K562 (cell line): Measurements from ENCODE around the gene UNC5B. TPM values are rescaled to one million over a fixed set of nuclear protein-coding genes. Genes with fewer than 3 reads are reported as not detected.

Experiments used
- ADNP ChIP-seq: fragments of 200-800 bp; sonication (Bioruptor generic); IDR thresholded peaks from 2 replicates; pipeline ENCODE4 v1.6.1; 2016; ENCODE audit warnings: missing genetic modification characterization, missing compliant biosample characterization
- BHLHE40 ChIP-seq: IDR thresholded peaks from 2 replicates; pipeline ENCODE4 v1.6.1; 2011; ENCODE audit warnings: low read length, improper control_type of control experiment
- CBX2 ChIP-seq: fragments of 200-600 bp; sonication (generic); IDR thresholded peaks from one replicate; pipeline ENCODE4 v1.6.1; 2012; ENCODE audit warnings: mild to moderate bottlenecking, low read length, inconsistent platforms; ENCODE audit not compliant: insufficient read depth, poor library complexity, severe bottlenecking
- CCAR2 ChIP-seq: fragments of 200-400 bp; formaldehyde crosslinking; IDR thresholded peaks from 2 replicates; pipeline ENCODE4 v1.6.1; 2017; ENCODE audit warnings: mild to moderate bottlenecking, low read depth, low read length
- FOS ChIP-seq: IDR thresholded peaks from 3 replicates; pipeline ENCODE4 v1.6.1; 2011; ENCODE audit not compliant: insufficient read length; ENCODE audit errors: extremely low read depth
- MAZ ChIP-seq, 2 experiments: fragments of 450-650 bp in 1 of 2; sonication (generic) in 1 of 2; formaldehyde crosslinking; IDR thresholded peaks in 1 of 2; conservative IDR thresholded peaks in 1 of 2; 2 replicates each; pipeline versions ENCODE4 v1.4.0 to v1.5.0; 2020; ENCODE audit warnings: mild to moderate bottlenecking in 1 of 2, missing genetic modification reagents in 1 of 2
- PTRF ChIP-seq: fragments of 450-650 bp; IDR thresholded peaks from 2 replicates; pipeline ENCODE4 v1.6.1; 2016; ENCODE audit warnings: mild to moderate bottlenecking, missing genetic modification characterization, missing compliant biosample characterization
- RAD51 ChIP-seq: fragments of 450-650 bp; IDR thresholded peaks from 2 replicates; pipeline ENCODE4 v1.7.1; 2016; ENCODE audit warnings: low read depth, mild to moderate bottlenecking, borderline replicate concordance
- RFX5 ChIP-seq: IDR thresholded peaks from 2 replicates; pipeline ENCODE4 v1.6.1; 2011; ENCODE audit warnings: low read depth, mild to moderate bottlenecking, improper control_type of control experiment, low read length
- SMC3 ChIP-seq: conservative IDR thresholded peaks from 2 replicates; pipeline ENCODE4 v1.6.1; 2011; ENCODE audit warnings: low read depth, low read length, improper control_type of control experiment; ENCODE audit not compliant: insufficient read depth
- TFE3 ChIP-seq: fragments of 450-650 bp; formaldehyde crosslinking; IDR thresholded peaks from 2 replicates; pipeline ENCODE4 v1.4.0; 2020; ENCODE audit warnings: mild to moderate bottlenecking, mixed read lengths
- ZNF311 ChIP-seq: fragments of 250-450 bp; sonication (Bioruptor Pico); IDR thresholded peaks from 2 replicates; pipeline ENCODE4 v1.4.0; 2020; ENCODE audit warnings: mild to moderate bottlenecking, moderate library complexity
- ZNF766 ChIP-seq: fragments of 200-800 bp; sonication (Bioruptor generic); conservative IDR thresholded peaks from 2 replicates; pipeline ENCODE4 v1.6.1; 2016; ENCODE audit warnings: missing genetic modification characterization, missing compliant biosample characterization
- ZNF778 ChIP-seq: fragments of 450-650 bp; formaldehyde crosslinking; IDR thresholded peaks from 2 replicates; pipeline ENCODE4 v1.4.0; 2020; ENCODE audit warnings: mild to moderate bottlenecking, moderate library complexity
- polyA plus RNA-seq, 8 experiments: library from polyadenylated mRNA; depleted of rRNA in 4 of 8; stranded (reverse) in 5 of 8; unstranded in 3 of 8; fragments of >200 nt; fragmentation: Nextera tagmentation in 2 of 8; fragmentation: Illumina TruSeq in 1 of 8; extraction: Ambion mirVana in 2 of 8; extraction: Trizol in 1 of 8; gene quantifications; 2 replicates each; pipeline versions ENCODE4 v1.2.1 to v1.2.3, GENCODE V29; 2011 to 2014; ENCODE audit warnings: inconsistent platforms in 1 of 8, missing spikeins in 1 of 8
- total RNA-seq, 7 experiments: library from RNA; depleted of rRNA in 6 of 7; stranded (reverse); fragments of >200 nt in 6 of 7; fragmentation: Illumina TruSeq in 2 of 7; extraction: Trizol in 2 of 7; gene quantifications; 2 replicates each; pipeline versions ENCODE4 v1.2.1 to v1.2.3, GENCODE V29; 2011 to 2021; ENCODE audit warnings: low replicate concordance in 1 of 7
- TF ChIP-seq, protein P1 (sequence below): fragments of 450-650 bp; formaldehyde crosslinking; IDR thresholded peaks from 2 replicates; pipeline ENCODE4 v1.4.0; 2020; ENCODE audit warnings: mild to moderate bottlenecking, moderate library complexity
- TF ChIP-seq, protein P2 (sequence below): fragments of 450-650 bp; formaldehyde crosslinking; IDR thresholded peaks from 2 replicates; pipeline ENCODE4 v1.4.0; 2022; ENCODE audit warnings: mild to moderate bottlenecking, moderate library complexity
- TF ChIP-seq, protein P3 (sequence below): fragments of 250-450 bp; sonication (Bioruptor Pico); IDR thresholded peaks from 2 replicates; pipeline ENCODE4 v1.4.0; 2020; ENCODE audit warnings: mild to moderate bottlenecking, moderate library complexity, borderline replicate concordance
- TF ChIP-seq, protein P4 (sequence below), 2 experiments: IDR thresholded peaks; 2 replicates each; pipeline ENCODE4 v1.6.1; 2012; ENCODE audit warnings: improper control_type of control experiment in 2 of 2, low read depth in 2 of 2, low read length in 2 of 2, borderline replicate concordance in 1 of 2

The UNC5B gene
- total and polyA plus RNA-seq, 9 of the 15 experiments (the other 6 are each of a cell fraction or from before 2014, with no cell fraction given), result 0.10 to 8.4 (median 2.1) TPM

DNA sequence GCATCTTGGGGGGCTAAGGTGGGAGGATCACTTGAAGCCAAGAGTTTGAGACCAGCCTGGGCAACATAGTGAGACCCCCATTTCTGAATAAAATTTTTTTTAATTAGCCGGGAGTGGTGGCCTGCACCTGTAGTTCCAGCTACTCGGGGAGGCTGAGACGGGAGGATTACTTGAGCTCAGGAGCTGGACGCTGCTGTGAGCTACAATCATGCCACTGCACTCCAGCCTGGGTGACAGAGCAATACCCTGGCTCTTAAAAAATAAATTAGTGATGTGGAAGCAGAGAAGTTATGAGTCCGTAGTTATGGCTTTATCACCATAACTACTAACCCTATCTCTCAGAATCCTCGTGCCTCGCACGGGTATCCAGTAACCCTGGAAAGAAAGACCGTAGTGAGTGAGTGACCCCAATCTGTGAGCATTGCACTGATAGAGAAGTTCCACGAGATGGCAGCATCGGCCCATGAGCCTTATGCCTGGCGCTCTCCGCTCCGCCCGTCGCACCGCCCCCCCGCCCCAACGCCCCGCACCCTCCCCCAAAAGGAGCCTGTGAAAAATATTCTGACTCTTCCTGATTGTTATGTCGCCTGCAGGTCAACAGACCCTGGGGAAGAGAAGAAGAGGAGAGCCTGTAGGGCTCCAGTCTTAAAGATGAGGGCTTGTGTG lies 101.8 kb downstream of the UNC5B start (continued):
- TF ChIP-seq RFX5, result no peak
- TF ChIP-seq SMC3, result peak; percentile 76
- no peak for TF ChIP-seq ADNP (tag)
- TF ChIP-seq FOS, result no peak
- no peak for TF ChIP-seq RAD51
- TF ChIP-seq TFE3 (CRISPR knock-in tag), result no peak
- TF ChIP-seq CBX2, result no peak
- peak; percentile 12; the same call in 1 of the 2 replicates for TF ChIP-seq BHLHE40
- no peak for TF ChIP-seq CCAR2
- TF ChIP-seq, protein P1, sequence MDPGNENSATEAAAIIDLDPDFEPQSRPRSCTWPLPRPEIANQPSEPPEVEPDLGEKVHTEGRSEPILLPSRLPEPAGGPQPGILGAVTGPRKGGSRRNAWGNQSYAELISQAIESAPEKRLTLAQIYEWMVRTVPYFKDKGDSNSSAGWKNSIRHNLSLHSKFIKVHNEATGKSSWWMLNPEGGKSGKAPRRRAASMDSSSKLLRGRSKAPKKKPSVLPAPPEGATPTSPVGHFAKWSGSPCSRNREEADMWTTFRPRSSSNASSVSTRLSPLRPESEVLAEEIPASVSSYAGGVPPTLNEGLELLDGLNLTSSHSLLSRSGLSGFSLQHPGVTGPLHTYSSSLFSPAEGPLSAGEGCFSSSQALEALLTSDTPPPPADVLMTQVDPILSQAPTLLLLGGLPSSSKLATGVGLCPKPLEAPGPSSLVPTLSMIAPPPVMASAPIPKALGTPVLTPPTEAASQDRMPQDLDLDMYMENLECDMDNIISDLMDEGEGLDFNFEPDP (CRISPR knock-in tag), result no peak
- TF ChIP-seq, protein P2, sequence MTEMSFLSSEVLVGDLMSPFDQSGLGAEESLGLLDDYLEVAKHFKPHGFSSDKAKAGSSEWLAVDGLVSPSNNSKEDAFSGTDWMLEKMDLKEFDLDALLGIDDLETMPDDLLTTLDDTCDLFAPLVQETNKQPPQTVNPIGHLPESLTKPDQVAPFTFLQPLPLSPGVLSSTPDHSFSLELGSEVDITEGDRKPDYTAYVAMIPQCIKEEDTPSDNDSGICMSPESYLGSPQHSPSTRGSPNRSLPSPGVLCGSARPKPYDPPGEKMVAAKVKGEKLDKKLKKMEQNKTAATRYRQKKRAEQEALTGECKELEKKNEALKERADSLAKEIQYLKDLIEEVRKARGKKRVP (CRISPR knock-in tag), result no peak
- TF ChIP-seq ZNF778 (CRISPR knock-in tag), result no peak
- TF ChIP-seq, protein P3, sequence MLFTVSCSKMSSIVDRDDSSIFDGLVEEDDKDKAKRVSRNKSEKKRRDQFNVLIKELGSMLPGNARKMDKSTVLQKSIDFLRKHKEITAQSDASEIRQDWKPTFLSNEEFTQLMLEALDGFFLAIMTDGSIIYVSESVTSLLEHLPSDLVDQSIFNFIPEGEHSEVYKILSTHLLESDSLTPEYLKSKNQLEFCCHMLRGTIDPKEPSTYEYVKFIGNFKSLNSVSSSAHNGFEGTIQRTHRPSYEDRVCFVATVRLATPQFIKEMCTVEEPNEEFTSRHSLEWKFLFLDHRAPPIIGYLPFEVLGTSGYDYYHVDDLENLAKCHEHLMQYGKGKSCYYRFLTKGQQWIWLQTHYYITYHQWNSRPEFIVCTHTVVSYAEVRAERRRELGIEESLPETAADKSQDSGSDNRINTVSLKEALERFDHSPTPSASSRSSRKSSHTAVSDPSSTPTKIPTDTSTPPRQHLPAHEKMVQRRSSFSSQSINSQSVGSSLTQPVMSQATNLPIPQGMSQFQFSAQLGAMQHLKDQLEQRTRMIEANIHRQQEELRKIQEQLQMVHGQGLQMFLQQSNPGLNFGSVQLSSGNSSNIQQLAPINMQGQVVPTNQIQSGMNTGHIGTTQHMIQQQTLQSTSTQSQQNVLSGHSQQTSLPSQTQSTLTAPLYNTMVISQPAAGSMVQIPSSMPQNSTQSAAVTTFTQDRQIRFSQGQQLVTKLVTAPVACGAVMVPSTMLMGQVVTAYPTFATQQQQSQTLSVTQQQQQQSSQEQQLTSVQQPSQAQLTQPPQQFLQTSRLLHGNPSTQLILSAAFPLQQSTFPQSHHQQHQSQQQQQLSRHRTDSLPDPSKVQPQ (CRISPR knock-in tag), result no peak
- TF ChIP-seq ZNF311, result no peak
- TF ChIP-seq, protein P4, sequence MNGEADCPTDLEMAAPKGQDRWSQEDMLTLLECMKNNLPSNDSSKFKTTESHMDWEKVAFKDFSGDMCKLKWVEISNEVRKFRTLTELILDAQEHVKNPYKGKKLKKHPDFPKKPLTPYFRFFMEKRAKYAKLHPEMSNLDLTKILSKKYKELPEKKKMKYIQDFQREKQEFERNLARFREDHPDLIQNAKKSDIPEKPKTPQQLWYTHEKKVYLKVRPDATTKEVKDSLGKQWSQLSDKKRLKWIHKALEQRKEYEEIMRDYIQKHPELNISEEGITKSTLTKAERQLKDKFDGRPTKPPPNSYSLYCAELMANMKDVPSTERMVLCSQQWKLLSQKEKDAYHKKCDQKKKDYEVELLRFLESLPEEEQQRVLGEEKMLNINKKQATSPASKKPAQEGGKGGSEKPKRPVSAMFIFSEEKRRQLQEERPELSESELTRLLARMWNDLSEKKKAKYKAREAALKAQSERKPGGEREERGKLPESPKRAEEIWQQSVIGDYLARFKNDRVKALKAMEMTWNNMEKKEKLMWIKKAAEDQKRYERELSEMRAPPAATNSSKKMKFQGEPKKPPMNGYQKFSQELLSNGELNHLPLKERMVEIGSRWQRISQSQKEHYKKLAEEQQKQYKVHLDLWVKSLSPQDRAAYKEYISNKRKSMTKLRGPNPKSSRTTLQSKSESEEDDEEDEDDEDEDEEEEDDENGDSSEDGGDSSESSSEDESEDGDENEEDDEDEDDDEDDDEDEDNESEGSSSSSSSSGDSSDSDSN (IDR thresholded peaks at IDR 0.05; ENCODE audit: borderline replicate concordance in 1 of 2, low read depth in 2 of 2, low read length in 2 of 2), result no peak
- TF ChIP-seq PTRF, result no peak
- TF ChIP-seq MAZ (CRISPR knock-in tag; conservative IDR thresholded peaks at IDR 0.05 in 1 of 2, IDR thresholded peaks at IDR 0.05 in 1 of 2), result 0 out of 4 replicates have a peak, but pooled peaks of 1 of the 2 experiments have one; percentile 50
- 0 out of 2 replicates have a peak, but pooled peaks have one; percentile 28 for TF ChIP-seq ZNF766 (CRISPR knock-in tag)
